GM19238 (cell line): ENCODE results near the gene RIMBP2.

Experiments
- DNase-seq: peaks from one replicate; pipeline ENCODE4 v3.0.0; 2011; ENCODE audit warnings: low spot score; ENCODE audit not compliant: insufficient read length

The RIMBP2 gene

DNA sequence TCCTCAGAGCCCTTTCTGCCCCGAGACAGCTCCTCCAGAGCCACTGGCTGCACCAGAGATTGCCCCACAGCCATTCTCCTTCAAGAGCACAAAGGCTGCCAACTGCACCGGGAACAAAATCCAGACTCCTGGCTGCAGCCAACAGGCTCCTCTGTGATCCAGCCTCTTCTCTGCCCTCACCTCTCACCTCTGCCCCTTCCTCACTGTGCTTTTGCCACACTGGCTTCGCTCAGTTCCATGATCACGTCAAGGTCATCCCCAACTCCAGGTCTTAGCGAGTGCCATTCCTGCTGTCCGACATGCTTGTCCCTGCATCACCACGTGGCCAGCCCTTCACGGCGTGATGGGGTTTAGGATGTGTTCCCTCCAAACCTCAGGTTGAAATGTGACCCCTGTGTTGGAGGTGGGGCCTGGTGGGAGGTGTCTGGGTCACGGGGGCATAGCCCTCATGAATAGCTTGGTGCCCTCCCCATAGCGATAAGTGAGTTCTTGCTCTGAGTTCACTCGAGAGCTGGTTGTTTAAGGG is 229.1 kb downstream of the RIMBP2 start:
- no peak for DNase-seq

DNA sequence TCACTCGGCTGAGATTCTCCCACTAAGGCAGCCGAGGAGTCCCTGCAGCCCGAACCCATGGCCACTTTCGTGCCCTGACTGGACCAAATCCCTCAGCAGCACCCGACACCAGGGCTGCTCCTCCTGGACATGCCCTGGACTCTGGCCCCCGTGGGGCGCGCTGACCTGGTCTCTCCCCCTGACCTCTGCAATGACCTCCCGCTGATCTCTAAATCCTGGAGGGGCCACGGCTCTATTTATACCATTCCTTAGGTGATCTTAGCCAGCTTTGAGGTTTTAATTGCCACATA is 230.0 kb downstream of the RIMBP2 start:
- DNase-seq, result no peak

- no peak for DNase-seq
Observed at GRCh38 chr12:130485291-130486145, 230.6 kb downstream of the RIMBP2 start.

DNA sequence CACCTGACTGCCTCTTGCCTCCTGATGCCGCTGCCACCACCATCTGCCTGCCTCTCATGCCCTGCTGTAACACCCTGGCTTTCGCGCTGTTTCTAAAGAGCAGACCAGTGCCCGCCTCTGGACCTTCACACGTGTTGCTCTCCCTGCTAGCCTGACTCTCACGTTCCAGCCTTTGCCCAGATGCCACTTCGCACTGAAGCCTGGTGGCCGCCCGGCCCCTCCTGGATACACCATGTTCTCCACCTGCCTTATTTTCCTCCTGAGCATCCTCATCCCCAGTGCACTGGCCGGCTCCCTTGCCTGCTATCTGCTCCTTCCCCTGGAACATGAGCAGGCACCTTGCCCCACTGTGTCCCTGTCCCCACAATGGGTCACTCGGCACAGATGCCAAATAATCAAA is 231.9 kb downstream of the RIMBP2 start:
- no peak for DNase-seq

DNA sequence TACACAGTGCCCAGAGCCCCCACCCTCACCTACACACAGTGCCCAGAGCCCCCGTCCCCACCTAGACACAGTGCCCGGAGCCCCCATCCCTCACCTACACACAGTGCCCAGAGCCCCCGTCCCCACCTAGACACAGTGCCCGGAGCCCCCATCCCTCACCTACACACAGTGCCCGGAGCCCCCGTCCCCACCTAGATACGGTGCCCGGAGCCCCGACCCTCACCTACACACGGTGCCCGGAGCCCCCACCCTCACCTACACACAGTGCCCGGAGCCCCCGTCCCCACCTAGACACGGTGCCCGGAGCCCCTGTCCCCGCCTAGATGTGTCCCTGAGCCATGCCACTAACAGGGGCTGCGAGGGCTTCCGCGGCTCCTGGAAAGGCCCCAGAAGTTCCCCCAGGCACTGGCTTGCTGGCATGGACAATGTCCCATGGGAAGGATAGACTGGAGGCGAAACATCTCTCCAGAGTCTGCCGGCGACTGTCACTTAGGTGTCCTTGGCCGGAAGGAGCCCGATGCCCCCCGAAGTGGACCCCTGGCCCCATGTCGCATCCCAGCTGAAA is 232.4 kb downstream of the RIMBP2 start:
- no peak for DNase-seq

- DNase-seq, result no peak
Observed at GRCh38 chr12:130482448-130482847, 233.7 kb downstream of the RIMBP2 start.

- no peak for DNase-seq
Observed at GRCh38 chr12:130481392-130481879, 234.7 kb downstream of the RIMBP2 start.

- no peak for DNase-seq
Observed at GRCh38 chr12:130480887-130481286, 235.2 kb downstream of the RIMBP2 start.

- DNase-seq, result no peak
Observed at GRCh38 chr12:130480231-130480630, 235.9 kb downstream of the RIMBP2 start.

DNA sequence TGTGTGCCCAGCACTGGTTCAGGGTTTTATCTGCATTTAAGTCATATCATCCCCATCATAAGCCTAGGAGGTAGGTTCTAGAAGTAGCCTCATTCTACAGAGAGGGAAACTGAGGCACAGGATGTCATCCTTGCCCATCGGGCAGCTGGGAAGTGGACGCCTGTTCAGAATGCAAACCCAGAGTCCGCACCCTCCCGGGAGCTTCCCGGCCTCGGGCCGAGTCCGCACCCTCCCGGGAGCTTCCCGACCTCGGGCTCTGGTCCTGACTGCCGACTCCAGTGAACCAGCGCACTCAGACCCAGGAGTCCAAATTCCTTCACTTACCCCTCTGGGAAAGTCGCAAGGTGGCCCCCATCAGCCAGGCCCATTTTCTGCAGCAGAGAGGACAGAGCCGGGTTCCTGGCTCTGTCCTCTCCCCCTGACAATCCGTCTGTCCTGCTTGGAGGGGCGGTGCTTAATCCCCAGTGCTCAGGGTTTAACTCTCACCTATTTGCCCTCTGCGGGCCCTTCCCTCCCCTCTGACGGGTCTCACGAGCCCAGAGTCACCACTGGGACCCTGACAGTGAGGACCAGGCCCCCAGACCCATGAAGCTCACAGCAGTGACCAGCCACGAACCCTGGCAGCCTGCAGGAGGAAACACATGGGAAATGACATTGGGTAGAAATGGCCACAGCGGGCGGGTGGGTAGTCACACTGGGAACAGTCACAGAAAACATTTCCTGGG is 236.5 kb downstream of the RIMBP2 start:
- no peak for DNase-seq

- DNase-seq, result no peak
Observed at GRCh38 chr12:130478786-130479185, 237.3 kb downstream of the RIMBP2 start.

DNA sequence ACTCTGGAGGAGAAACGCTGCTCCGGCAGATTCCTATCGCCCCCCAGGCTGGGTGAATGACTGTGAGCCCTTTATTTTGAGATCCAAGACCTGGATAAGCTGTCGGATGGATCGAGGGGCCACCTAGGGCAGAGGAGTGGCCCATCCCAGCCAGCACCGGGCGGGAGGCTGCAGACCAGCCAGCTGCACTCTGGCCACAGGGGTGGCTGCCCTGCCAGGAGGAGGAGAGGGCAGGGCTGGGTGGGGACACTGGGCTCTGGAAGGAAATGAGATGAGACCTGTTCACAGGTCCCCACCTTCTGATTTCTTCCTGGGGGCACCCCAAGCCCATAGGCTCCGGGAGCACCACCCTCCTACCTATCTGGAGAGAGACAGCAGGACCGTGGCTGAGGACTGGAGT is 238.4 kb downstream of the RIMBP2 start:
- no peak for DNase-seq

DNA sequence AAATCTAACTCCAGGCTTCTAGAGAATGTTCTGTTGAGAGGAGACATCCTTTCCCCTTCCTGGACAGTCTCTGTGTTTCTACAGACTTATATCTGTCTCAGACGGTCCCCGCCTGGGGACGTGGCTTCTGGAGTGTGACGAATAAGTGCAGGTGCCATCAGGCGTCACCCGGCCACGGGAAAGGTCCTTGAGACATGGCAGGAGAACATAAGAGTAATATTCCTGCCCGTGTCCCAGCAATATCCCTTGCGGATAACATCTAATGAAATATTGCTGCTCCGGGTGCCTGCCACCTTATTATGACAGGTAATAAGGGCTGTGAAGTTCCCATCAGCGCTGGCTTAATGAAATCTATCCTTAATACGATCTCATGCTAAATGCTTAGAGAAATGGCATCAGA is 238.8 kb downstream of the RIMBP2 start:
- no peak for DNase-seq

- no peak for DNase-seq
Observed at GRCh38 chr12:130476451-130477135, 239.5 kb downstream of the RIMBP2 start.

GRCh38 chr12:130474599-130475269 is 241.4 kb downstream of the RIMBP2 start:
- DNase-seq, result no peak

DNA sequence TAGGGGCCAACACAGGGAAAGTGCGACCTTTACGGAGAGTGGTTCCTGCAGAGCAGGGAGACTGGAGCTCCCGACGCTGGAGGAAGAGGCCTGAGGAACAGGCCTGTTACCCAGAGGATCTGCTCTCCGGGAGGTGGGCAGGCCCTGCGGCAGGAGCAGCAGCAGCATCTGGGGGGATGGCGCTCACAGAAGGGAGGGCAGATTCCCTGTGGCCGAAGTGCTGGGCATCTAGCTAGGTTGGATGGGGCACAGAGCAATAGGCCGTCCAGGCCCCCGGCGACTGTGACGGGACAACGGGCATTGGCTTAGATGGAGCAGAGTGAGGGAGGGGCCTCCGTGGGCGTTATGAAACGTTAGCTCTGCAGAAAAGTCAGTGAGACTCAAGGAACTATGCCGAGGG is 242.8 kb downstream of the RIMBP2 start:
- DNase-seq, result no peak

- DNase-seq, result no peak
Observed at GRCh38 chr12:130470969-130471368, 245.1 kb downstream of the RIMBP2 start.

DNA sequence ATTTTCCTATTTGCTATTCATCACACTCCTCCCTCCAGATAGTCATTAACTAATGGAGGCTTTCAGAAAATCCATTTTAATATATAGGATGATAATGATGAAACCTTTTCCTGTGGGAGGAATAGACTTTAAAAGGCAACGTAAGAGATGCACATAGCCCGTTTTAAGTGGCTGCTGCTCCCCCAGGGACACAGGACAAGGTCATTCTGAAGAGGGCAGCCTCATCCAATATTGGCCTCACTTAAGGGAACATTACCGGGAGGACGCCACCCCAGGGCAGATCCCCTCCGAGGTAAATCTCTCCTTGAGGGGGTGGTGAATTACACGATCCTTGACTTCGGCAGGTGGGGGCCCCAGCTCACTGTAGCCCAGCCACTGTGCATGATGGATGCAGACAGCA is 246.5 kb downstream of the RIMBP2 start:
- DNase-seq, result no peak

DNA sequence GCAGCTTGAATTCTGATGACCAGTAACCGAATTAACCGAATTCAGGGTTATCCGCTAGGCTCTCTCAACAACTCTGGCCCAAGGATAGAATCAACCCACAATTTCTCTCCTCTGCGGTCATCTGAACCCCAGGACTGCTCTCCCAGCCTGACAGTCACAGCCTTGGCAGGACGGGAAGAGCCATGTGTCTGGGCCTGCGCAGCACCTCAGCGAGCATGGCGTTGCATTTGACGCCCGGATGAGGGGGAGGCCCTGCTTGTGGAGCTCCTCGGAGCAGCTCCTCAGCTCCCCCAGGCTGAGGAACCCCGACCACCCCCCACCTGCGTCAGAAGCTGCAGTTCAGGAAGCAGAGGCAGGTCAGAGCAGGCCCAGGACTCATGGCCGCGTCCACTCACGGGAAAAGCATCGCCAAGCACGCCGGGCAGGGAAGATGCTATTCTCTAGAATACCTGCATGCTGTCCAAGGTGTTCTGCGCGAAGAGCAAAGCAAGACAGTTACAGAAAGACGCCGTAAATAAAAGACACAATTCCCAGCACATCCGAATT is 247.3 kb downstream of the RIMBP2 start:
- no peak for DNase-seq

DNA sequence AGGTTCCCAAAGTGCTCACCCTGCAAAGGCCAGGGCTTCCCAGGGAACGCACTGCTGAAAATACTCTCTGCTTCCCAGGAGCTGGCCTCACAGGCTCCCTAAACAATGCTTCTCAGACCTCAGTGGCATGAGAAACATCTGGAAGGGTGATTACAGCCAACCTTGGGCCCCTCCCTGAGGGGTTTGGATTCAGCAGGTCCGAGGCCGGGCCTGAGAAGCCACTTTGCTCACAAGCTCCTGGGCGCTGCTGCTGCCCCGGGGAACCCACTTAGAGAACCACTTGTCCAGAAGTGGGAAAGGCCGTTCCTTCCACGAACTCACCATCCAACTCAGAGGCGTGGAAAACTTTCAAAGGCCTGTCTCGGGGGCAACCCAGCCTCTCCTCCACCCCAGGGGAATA is 247.9 kb downstream of the RIMBP2 start:
- DNase-seq, result no peak

DNA sequence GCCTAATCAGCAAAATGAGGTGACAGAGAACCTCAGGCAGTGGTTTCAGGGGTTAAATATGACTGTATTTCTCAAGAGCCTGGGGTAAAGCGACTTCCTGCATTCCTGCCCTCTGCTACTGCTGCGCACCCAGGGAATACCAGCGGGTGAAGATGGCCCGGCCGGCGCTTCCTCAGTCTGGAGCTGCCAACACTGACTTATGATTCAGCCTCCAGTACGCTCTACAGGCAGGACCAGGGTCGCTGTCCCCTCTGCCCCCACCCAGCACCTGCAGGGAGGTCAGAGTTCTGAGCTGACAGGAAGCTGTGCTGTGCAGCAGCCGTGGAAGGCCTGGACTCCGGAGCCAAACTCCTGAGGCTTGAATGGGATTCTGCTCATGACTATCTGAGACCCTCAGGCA is 250.5 kb downstream of the RIMBP2 start:
- DNase-seq, result no peak
